Right kidney (tissue), 1 donor: ENCODE measurements around the gene COL24A1.
"Not testable (repeated sequence)": the region's sequence is repeated elsewhere in the genome, so short reads cannot be mapped to it uniquely, and the experiment has no call there.

Source experiments
- DNase-seq: peaks from one replicate; pipeline ENCODE4 v3.0.0-alpha.2; 2016

The COL24A1 gene

GRCh38 chr1:85984636-85985035, 171.9 kb downstream of the COL24A1 start:
- DNase-seq = no peak

DNA sequence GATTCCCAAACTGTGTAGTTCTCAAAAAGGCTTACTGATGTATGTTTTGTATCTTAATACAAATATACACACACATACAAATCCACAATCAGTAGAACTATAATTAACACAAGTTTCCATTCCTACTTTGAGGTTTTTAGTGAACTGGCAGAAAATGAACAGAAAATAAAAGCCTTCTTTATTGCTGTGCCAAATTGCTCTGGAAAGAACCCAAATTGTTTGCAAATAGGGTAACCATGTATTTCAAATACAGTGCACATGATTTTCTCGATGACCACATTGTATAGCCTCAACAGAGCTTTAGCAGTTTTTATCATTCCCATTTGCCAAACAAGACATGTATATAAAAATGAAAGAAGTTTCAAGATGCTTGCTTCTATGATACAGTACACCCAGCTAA, 173.3 kb downstream of the COL24A1 start:
- DNase-seq = no peak

GRCh38 chr1:85976516-85977205, 179.9 kb downstream of the COL24A1 start:
- DNase-seq = no peak

GRCh38 chr1:85975912-85976371, 180.6 kb downstream of the COL24A1 start:
- no peak for DNase-seq

DNA sequence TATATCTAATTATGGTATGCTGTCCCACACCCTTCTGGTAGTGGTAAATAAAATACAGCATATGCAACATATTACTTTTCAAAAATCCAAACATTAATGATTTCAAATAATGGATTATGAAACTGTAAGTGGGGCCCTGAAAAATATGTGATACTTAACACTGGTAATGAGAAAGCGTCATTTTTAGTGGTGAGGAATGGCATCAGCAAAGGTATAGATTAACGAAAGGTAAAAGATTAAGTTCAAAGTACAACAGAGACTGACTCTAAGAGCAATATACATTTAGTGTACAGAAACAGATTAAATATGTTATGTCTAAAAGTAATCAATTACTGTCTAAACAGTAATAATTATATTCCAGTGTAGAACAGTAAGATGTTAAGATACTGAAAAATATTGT, 194.1 kb downstream of the COL24A1 start:
- no peak for DNase-seq

GRCh38 chr1:85957760-85958159, 198.8 kb downstream of the COL24A1 start:
- no peak for DNase-seq

DNA sequence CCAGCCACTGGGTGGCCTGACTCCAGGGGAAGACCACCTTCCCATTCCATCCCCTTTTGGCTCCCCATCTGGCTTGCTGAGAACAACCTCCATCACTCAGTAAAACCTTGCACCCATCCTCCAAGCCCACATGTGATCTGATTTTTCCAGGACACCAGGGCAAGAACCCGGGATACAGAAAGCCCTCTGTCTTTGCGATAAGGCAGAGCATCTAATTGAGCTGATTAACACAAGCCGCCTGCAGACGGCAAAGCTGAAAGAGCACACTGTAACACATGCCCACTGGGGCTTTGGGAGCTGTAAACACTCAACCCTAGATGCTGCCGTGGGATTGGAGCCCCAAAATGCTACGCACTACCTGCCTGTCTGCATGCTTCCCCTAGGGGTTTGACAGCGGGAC, 201.4 kb downstream of the COL24A1 start:
- DNase-seq = not testable (repeated sequence)

DNA sequence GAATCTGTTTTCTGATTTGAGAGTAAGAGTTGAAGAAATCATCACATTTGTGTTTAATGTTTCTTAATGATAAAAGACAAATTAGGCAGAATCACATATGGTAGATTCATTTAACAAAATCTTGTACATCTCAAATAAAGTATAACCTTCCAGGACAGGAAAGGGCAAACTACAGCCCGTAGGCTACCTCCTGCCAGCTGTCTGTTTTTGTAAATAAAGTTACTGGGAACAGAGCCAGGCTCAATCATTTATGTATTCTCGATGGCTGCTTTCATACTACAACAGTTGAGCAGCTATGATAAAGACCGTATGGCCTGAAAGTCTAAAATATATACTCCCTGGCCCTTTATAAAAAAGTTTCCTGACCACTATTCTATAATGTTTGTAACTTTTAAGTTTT, 204.1 kb downstream of the COL24A1 start:
- no peak for DNase-seq

DNA sequence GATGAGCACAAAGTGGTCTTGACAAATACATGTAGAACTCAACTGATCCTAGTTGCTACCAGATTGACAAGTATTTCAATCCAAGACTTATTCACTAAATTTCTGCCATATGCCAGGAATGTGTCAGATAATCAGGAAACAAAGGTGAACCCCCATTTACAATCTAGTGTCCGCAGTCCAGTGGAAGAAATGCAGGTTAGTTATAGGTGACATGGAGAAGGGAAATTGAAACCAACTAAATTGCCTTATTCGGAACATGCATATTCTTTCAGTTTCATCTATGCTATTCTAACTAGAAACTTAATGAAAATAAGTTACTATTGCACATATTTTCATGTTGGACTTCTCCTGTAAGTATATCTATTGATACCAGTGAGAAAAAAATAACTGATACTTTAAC, 209.4 kb downstream of the COL24A1 start:
- no peak for DNase-seq

GRCh38 chr1:85943945-85944344, 212.6 kb downstream of the COL24A1 start:
- DNase-seq = no peak

DNA sequence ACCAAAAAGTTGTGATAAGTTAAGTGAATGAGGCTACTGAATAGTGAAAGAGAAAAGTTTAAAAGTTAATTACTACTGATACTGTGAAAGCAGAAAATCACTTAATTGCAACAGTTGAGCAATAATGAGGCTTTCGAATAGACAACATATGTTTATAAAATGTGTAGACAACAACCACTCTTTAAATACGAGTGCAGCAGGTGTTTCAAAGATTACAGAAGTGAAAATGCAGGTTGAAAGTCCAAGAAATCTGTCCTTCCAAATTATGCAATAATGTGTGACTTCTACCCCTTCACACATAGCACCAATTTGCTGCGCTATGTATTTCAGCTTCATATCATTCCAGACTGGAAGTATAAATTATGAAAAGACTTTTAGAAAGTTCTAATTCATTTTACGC, 213.0 kb downstream of the COL24A1 start:
- no peak for DNase-seq

GRCh38 chr1:85940656-85941306, 215.8 kb downstream of the COL24A1 start:
- DNase-seq = no peak

DNA sequence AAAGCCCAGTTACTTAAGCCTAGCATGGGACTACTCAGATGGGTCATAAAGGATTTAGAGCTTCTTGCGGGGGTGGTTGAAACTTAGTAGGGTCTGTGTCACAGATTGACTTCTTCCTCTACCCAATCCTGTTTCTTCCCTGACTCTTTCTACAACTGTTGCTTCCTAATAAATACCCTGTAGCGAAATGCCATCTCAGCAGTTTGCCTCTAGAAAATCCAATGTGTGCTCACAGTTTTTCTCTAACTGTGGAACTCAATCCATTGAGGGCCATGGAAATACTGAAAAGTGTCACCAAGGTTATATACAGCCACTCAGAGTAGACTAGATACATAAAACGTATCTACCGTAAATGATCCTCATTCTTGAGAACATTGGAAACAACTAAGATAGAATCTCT, 217.7 kb downstream of the COL24A1 start:
- DNase-seq = no peak

DNA sequence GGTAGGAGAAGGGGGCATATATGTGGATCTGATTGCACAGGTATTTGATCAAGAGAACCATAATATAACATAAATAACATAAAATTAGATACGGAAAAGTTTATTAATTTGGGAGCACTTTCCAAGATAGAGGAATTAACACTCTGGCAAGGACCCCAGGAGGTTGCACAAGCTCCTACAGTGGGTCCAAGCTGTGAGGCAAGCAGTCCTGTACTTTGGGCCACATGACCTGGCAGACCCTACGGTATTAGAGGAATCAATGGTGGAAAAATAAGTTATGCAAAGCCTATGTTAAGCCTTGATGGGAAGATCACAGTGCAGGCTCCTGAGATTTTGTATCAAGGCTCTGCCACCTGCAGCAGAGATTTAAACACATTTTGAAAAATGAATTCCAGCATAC, 220.1 kb downstream of the COL24A1 start:
- no peak for DNase-seq

DNA sequence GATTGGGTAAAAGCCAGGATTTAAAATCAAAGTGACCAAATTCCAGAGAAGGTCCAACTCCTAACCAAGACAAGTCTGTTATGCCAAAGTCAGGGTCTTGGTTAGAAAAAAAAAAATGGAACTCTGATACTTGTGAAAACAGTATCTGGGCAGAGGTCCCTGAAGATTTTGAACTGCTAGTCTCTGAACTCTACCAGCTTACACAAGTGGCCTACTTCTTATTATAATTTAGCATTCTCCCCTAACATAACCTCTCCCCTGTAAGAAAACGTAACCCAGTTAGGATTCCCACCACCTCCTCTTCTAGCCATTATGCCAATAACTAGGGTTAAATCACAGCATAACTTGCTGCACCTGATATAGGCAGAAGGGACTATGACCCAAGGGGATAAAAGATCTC, 220.5 kb downstream of the COL24A1 start:
- no peak for DNase-seq

DNA sequence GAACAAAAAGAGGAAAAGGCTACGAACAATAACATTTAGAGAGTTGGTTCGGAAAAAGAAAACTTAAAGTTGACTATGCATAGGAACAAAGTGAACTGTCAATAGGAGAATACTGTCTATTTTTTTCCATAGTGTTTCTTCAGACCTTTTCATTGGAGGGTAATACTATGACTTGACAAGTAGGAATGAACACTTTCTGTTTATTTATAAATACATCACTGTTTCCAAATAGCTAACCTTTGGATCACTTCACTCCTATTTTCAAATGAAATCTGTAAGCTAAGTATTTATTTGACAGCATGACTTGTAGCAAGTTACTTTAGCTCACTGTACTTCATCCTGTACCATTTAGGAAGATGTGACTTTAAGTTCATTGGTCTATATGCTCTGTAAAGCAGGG, 221.3 kb downstream of the COL24A1 start:
- DNase-seq = no peak

DNA sequence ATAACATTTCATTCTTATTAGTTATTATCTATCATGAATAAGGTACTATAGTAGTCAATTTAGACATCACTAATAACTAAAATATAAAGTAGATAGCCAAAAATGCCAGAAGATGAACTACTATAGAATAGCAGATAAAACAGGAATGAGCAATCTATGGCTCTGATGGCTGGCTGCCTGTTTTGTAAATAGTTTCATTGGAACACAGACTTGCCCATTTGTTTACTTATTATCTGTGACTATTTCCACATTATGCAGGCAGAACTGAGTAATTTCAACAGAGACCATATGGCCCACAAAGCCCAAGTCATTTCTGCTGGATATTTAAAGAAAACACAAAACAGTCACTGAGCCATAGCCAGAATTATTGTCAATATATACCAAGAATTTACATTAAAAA, 222.1 kb downstream of the COL24A1 start:
- DNase-seq = no peak

- no peak for DNase-seq
Observed at GRCh38 chr1:85933961-85934360, 222.6 kb downstream of the COL24A1 start.

GRCh38 chr1:85911742-85912141, 244.8 kb downstream of the COL24A1 start:
- DNase-seq = no peak

- DNase-seq = no peak
Observed at GRCh38 chr1:85900921-85901320, 255.7 kb downstream of the COL24A1 start.

GRCh38 chr1:85898861-85899260, 257.7 kb downstream of the COL24A1 start:
- no peak for DNase-seq

DNA sequence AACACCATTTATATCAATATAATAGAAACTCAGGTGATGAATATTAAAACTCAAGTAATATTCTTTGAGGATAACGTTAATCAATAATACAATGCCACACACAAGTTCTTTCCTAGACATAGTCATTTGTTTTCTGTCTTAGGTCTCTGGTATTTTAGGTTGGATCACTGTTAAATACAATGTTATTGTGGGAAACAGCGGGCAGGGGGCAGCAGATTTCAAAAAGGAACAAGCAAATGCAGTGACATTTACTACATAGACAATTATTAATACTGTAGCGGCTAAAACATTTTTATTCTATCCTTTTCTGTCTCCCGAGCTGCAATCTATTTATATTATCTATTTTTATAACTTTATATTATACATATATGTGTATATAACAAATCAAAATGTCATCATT, 261.9 kb downstream of the COL24A1 start:
- DNase-seq = no peak

GRCh38 chr1:85892366-85892765, 264.2 kb downstream of the COL24A1 start:
- DNase-seq = no peak

DNA sequence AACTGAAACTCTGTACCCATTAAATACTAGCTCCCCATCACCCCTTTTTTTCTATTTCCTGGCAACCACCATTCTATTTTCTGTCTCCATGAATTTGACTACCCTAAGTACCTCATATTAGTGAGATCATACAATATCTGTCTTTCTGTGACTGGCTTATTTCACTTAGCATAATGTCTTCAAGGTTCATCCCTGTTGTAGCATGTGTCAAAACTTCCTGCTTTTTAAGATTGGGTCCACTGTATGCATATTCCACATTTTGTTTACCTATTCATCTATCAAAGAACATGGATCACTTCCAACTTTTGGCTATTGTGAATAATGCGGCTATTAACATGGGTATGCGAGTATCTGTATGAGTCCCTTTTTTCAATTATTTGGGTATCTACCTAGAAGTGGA, 266.7 kb downstream of the COL24A1 start:
- no peak for DNase-seq
